GM21447 (cell line): ENCODE measurements around the gene FRMD6.

Experiments
- ATAC-seq: cut with Tn5 transposase; IDR thresholded peaks from one replicate; pipeline ENCODE4 v1.9.1; 2021; ENCODE audit not compliant: unreplicated experiment

FRMD6 gene

DNA sequence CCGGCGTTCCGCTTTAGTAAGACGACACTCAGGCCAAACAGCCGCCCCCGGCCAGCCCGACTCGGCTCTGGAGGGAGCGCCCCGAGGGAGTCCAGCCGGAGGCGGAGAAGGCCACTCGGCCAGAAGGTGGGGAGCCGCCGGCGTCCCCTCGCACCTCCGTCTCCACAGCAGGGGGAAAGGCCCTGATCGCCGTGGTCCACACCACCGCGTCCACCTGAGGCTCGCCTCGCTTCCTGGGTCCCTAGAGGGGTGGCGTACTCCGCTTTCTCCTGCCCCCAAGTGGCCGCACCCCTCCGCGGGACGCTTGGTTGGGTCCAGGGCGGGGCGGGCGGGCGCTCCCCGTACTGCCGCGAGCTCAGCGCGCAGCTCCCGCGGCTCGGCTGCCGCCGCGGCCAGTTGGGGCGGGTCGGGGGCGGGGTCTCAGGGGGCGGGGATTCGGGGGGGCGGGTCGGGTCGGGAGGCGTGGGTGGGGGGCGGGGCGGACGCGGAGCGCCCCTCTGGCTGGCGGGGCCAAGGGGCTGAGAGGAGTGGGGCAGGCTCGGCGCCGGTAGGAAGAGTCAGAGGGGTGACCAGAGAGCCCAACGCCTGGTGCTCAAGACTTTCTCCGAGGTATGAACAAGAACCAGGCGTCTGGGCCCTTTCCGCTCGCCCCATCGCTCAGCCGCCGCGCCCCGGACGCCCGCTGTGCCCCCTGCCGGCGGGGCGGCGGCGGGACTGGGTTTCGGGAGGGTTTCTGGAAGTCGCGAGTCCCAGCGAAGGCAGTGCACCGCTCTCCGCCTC, at the start of gene FRMD6:
FRMD6 (plus strand) TSS at position 523 of the 780 bp plus-strand sequence. CDS start 37,927 bp downstream, outside the sequence.
- ATAC-seq = peak; percentile 75

- ATAC-seq = no peak
Measured at GRCh38 chr14:51602310-51602709, 49.4 kb upstream of the FRMD6 start.

- ATAC-seq = no peak
Measured at GRCh38 chr14:51603495-51603894, 48.2 kb upstream of the FRMD6 start.

DNA sequence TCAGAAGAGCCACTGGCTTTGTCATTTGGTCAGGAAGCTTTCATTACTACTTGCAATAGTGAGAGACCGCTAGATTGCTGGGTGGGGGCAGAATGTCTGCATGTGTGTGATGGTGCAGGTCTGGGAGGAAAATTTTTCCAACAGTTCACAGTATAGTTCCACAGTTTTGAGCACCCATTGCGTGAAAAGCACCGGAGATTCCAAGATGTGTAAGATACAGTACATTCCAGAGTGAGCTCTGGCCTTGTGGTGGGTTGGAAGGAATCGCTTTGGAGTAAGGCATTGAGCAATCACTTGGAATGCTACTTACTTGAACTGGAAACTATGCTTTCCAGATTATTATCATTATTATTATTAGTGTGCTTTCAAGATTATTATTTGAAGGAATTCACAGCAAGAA, 47.6 kb upstream of the FRMD6 start:
- no peak for ATAC-seq

DNA sequence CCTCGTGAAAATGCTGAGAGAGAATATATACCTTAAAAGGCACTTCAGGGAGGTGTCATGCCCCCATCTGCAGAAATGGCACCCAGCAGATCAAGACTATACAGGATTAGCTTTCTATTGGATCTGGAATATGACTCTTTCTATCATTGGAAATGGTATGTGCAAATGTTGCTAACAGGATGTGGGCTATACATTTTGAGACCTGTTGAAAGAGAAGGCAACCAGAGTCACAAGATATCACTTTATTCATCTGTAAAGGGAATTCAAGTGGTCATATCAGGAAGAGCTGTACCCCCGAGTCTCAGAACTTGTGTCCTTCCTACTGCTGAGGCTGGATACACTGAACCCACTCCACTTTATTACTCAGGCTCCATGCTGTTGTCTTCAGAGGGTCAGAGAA, 46.1 kb upstream of the FRMD6 start:
- ATAC-seq = no peak

DNA sequence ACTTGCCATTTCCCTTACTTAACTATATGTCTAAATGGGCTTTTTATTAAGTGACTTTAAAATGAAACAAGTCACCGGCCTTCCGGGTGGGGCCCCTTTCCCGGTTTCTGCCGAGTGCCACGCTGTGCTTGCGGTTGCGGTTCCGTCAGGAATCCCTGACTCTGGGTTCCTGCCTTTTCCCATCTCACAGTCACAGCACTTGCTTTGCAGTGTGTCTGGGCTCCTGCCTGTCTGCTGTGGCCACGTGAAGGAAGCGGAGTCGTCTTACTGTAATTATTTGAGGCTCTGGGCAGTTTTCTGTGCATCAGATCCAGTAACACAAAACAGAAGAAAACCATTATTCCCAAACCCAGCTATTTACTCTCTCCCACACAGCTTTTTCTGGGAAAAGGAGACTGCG, 44.0 kb upstream of the FRMD6 start:
- no peak for ATAC-seq

DNA sequence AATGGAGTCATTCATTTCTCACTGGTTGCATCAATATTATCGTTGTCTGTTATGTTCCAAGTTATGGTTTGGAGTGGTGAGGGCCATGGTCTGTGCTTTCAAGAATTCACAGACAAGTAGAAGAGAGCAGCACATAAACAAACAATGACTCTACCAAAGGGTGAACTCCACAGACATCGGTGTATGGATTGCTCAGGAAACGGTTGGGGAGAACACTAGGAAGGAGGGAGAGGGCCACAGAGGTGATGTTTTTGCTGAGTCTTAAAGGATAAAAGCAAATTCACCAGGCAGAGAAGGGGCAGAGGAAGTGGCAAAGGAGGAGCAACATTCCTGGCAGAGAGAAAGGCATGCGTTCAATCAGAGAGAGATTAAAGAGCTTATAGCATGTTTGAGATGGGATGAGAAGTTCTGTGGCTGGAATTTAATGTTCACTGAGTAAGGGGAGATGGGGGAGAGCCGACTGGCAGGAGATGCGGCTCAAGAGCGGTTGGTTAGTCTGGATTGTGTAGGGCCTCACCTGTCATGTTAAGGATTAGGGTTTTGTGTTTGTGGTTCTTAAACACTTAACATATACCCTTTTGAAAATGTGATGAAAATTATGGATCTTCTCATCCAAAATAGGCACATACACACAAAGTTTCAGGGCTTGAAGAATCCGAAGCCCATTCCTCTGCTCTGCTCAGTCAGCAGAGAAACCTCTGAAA, 42.3 kb upstream of the FRMD6 start:
- ATAC-seq = no peak

GRCh38 chr14:51609955-51610283, 41.8 kb upstream of the FRMD6 start:
- ATAC-seq = no peak

GRCh38 chr14:51610771-51611170, 40.9 kb upstream of the FRMD6 start:
- ATAC-seq = no peak

GRCh38 chr14:51612449-51612848, 39.3 kb upstream of the FRMD6 start:
- ATAC-seq = no peak

DNA sequence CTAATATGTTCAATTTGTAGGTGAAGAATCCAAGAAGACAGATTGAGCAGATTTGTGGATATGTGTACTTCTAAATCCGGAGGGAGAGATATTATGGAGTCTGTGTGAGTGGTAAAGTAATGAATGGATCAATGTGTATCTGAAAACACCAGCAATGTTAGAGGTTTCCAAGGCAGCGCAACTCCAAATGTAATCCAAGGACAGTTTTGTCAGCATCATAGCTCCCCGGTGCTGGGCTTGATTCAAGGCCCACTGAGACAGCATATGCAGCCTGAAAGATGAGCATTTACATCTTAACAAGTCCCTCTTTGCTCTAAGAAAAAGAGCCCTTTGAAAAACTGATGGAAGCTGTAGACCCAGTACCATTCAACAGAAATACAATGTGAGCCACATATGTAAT, 38.3 kb upstream of the FRMD6 start:
- ATAC-seq = no peak

GRCh38 chr14:51614707-51615106, 37.0 kb upstream of the FRMD6 start:
- ATAC-seq = no peak

- no peak for ATAC-seq
Measured at GRCh38 chr14:51616256-51616655, 35.5 kb upstream of the FRMD6 start.

- no peak for ATAC-seq
Measured at GRCh38 chr14:51616724-51617409, 34.8 kb upstream of the FRMD6 start.

DNA sequence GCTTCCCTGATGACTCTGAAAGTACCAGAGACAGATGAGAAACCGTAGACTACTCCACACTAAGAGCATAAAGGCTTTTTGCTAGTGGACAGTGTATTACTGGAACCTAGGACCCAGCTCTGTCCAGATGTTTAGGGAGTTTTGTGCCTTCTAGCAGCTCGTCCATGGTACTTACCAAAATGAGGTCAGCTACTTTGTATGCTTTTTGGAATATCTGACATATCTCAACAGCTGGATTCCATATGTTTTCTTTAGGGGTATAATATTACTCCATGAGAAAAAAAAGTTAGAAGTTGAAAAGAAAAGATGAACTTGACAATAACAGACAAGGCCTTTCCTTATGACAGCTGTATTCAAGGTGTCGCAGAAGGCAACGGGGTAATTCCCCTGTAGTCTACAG, 32.1 kb upstream of the FRMD6 start:
- no peak for ATAC-seq

DNA sequence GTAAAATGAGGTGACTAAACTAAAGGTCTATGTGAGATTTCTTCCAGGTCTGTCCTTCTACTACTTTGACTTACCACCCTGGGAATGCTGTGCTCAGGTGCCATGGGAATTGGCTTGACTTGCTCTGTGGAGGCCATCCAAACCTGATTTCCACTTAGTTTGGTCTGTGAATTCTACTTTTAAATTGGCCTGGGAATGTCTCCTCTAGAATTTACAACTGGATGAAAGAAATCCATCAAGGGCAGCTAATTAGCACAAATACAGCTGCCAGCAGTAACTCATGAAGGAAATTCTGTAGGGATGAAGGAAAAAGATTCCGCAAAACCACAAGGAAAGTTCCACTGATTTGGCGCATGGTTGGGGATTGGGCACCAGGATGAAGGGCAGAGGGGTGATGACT, 31.7 kb upstream of the FRMD6 start:
- ATAC-seq = no peak

- no peak for ATAC-seq
Measured at GRCh38 chr14:51621654-51622053, 30.1 kb upstream of the FRMD6 start.

DNA sequence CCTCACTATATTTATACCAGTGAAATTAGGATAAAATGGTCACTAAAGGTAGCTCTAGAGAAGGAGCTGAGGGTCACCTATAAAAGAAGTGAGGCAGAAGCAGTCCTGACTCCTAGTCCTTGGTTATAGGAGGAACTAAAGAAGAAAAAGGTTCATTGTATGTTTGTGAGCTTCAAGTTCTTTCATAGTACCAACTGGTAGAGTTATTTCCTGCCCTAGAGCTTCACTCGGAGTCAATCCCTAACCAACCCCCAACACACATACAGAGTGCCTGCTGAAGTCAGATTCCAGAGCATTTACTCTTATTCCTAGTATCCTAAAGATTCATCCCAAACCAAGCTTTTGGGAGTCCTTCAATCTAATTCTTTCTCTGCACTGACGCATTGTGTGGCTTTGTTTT, 29.3 kb upstream of the FRMD6 start:
- no peak for ATAC-seq

DNA sequence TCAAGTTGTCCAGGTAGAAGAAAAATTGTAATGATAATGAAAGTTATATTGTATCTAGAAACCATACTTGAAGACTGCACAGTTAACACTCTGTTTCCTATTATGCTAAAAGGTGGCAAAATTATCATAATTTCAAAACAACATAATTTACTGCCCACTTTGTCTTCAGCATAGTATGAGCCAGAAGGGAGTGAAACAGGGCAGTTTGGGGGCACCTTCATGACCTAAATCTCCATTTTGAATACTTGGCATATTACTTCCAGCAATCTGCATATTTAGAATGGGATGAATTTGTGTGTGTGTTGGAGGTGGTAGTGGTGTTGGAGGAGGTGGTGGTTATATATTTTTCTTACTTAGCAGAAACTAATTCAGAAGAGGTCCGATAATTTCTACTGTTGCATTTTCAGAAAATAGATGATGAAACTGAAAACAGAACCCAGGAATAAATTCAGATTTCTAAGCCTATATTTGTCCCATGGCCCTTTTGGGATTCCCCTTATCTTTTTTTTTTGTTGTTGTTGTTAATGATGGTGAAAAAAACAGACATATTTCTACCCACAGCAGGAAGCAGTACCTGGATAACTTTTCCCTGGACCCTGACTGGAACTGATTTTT, 26.6 kb upstream of the FRMD6 start:
- no peak for ATAC-seq

GRCh38 chr14:51626185-51626584, 25.5 kb upstream of the FRMD6 start:
- ATAC-seq = no peak

- ATAC-seq = no peak
Measured at GRCh38 chr14:51626788-51627187, 24.9 kb upstream of the FRMD6 start.

DNA sequence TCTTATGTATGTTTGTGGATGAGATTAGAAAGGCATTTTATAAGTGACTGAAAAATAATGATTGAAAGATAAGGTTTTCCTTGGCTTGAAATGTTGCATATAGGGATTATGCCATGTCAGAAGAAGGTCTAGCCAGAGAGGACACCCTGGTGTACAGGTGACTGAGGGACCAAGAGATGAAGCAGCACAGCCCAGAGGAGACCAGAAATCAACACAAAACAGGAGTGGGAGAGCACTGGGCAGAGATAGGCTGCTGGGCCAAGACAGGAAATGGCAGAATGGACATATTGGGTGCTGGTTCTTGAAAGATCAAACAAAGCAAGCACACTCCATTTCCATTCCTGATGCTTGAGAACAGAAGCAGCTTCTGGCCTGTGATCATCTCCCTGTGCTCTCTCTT, 24.4 kb upstream of the FRMD6 start:
- no peak for ATAC-seq
